Measurements from ENCODE around the gene RHBDL2.

RHBDL2 gene

DNA sequence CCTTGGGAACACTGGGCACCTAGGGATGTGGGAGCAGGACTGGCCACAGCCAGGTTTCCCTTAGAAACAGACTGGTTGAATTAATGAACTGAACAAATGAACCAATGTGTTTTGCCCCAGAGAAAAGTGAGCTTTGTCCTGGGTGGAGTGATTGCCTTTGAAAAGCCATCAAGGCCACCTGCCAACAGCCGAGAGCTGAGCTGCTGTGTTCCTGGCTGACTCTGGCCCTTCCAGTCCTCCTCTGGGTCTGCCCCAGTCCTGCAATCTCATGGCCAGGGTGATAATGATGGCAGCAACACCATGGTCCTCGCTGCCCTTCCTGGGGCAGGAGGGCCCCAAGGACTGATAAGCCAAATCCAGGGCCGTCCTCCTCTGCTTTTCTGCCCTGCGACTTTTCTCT is 42.1 kb downstream of the RHBDL2 start:
- TF ChIP-seq, protein P1, sequence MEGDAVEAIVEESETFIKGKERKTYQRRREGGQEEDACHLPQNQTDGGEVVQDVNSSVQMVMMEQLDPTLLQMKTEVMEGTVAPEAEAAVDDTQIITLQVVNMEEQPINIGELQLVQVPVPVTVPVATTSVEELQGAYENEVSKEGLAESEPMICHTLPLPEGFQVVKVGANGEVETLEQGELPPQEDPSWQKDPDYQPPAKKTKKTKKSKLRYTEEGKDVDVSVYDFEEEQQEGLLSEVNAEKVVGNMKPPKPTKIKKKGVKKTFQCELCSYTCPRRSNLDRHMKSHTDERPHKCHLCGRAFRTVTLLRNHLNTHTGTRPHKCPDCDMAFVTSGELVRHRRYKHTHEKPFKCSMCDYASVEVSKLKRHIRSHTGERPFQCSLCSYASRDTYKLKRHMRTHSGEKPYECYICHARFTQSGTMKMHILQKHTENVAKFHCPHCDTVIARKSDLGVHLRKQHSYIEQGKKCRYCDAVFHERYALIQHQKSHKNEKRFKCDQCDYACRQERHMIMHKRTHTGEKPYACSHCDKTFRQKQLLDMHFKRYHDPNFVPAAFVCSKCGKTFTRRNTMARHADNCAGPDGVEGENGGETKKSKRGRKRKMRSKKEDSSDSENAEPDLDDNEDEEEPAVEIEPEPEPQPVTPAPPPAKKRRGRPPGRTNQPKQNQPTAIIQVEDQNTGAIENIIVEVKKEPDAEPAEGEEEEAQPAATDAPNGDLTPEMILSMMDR (IDR thresholded peaks at IDR 0.05; ENCODE audit: insufficient read depth, low read depth, low read length, missing control alignments), result no peak
- no peak for DNase-seq (ENCODE audit: low read depth)
- H3K4me3 ChIP-seq (ENCODE audit: low read length), result no peak overlapping the region

DNA sequence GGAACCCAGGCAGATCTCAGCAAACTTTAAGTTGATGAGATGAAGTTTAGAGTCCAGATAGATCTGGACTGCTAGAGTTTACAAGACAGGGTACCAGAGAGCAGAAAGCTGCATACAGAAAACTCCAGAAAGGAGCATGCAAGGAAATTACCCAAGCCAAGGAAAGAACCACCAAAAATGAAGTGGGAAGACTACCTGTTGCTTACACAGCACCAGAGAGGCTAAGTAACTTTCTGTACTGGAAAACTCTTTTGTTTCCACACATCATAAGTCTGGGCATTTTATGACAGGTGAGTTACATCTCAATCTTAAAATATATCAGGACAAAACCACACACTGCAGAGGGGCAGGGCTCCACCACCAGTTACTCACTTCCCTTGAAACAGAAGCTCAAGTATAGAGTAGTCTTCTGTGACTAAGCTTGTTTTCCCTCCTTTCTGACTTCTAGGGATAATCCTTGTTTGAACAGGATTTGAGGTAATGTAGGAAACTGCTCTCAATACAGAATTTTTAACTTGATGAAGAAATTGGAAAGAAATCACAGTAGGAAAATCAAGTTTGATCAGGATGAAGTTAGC is 42.9 kb downstream of the RHBDL2 start:
- TF ChIP-seq, protein P1 (IDR thresholded peaks at IDR 0.05; ENCODE audit: insufficient read depth, low read depth, low read length, missing control alignments), result no peak
- H3K4me3 ChIP-seq (ENCODE audit: low read length), result no peak overlapping the region
- peak; percentile 70 for DNase-seq (ENCODE audit: low read depth)

DNA sequence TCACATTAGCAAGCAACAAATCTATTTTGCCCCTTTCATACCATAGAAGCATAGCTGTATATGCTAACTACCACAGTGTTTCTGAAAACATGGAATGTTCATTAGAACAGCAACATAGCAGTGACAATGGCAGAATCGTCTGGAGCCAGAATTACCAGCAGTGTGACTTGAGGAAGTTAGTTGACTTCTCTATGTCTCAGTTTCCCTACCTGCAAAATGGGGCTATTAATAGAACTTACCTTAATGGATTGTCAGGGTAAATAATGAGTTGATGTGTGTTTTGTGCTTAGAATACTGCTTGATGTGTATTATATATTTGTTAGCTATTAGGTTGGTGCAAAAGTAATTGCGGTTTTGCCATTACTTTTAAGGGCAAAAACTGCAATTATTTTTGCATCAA is 45.5 kb downstream of the RHBDL2 start:
- TF ChIP-seq, protein P1 (IDR thresholded peaks at IDR 0.05; ENCODE audit: insufficient read depth, low read depth, low read length, missing control alignments), result no peak
- no peak overlapping the region for H3K4me3 ChIP-seq (ENCODE audit: low read length)
- DNase-seq (ENCODE audit: low read depth), result no peak

DNA sequence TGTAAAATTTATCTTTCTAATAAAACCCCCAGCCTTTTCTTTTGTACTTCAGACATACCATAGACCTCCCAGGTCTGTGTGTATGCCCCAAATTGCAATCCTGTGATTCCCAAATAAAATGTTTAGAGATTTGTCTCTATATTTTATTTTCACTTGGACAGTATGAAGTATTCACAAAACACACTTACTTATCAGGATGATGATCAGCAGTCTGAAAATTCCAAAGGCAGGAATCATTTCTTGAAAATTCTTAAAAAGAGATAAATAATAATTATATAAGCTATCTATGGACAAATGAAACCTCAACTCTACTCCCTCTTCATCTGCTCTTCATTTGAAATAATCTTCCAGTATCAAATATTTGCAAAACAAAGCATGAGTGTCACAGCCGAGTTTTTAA is 48.7 kb downstream of the RHBDL2 start:
- TF ChIP-seq, protein P1 (IDR thresholded peaks at IDR 0.05; ENCODE audit: insufficient read depth, low read depth, low read length, missing control alignments), result no peak
- H3K4me3 ChIP-seq (ENCODE audit: low read length), result no peak overlapping the region
- DNase-seq (ENCODE audit: low read depth), result no peak

DNA sequence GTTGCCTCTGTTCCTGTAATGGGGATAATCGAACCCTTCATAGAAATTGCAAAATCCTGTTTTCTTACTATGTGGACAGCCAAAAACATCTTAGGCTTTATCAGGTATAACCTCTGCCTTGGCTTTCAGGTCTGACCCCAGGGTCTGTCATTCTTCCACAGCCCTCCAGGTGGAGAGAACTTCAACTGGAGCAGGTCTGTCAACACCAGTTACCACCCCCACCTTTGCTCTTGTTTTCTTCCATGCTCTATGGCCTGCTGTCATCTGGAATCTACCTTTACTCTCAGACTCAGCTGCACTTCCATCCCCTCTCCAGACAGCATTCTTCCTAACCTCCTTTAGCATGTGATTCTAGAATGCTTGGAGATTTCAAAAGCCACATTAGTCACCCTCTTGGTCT is 49.9 kb downstream of the RHBDL2 start:
- TF ChIP-seq, protein P1 (IDR thresholded peaks at IDR 0.05; ENCODE audit: insufficient read depth, low read depth, low read length, missing control alignments), result peak; percentile 18
- no peak overlapping the region for H3K4me3 ChIP-seq (ENCODE audit: low read length)
- DNase-seq (ENCODE audit: low read depth), result peak; percentile 10

DNA sequence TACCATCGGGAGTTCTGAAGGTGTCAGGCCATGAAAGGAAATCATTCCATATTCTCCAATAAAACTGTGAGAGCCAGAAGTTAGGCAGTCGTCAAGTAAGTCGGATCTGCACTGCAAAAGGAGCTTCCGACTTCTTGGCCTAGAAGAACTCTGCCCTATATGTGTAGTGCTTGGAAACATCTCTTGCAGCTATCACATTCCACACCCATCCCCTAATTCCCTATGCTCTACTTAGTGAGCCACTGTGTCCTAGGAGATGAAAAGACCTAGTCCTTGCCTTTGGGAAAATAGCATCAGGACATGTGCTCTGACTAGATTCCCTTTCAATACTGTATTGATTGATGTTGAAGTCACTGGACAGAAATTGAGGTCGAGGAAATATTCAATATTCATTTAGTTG is 52.0 kb downstream of the RHBDL2 start:
- DNase-seq (ENCODE audit: low read depth), result no peak
- H3K4me3 ChIP-seq (ENCODE audit: low read length), result no peak overlapping the region
- TF ChIP-seq, protein P1 (IDR thresholded peaks at IDR 0.05; ENCODE audit: insufficient read depth, low read depth, low read length, missing control alignments), result no peak
